ENCODE results near the gene CUL2.

The CUL2 gene

DNA sequence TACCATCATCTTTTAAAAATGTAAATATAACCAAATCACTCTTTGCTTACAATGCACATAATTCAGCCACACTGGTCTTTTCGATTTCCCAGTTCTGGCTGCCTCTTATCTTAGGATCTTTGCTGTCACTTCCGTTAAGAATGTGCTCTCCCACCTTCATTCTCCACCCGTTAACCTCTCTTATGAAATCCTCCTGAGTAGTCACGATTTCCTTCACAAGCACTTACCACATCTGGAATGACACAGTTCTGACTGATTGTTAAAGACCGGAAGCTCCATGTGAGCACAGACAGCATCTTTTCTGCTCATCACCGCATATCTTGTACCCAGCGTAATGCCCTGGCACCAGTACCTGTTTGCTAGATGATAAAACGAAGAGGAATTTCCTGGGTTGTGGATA lies 84.3 kb downstream of the CUL2 start:
- H3K36me3 ChIP-seq: no peaks in the 10 kb centered on the region
- H3K4me3 ChIP-seq (ENCODE audit: low read depth, low read length): no peak overlapping the region
- TF ChIP-seq, protein P1, sequence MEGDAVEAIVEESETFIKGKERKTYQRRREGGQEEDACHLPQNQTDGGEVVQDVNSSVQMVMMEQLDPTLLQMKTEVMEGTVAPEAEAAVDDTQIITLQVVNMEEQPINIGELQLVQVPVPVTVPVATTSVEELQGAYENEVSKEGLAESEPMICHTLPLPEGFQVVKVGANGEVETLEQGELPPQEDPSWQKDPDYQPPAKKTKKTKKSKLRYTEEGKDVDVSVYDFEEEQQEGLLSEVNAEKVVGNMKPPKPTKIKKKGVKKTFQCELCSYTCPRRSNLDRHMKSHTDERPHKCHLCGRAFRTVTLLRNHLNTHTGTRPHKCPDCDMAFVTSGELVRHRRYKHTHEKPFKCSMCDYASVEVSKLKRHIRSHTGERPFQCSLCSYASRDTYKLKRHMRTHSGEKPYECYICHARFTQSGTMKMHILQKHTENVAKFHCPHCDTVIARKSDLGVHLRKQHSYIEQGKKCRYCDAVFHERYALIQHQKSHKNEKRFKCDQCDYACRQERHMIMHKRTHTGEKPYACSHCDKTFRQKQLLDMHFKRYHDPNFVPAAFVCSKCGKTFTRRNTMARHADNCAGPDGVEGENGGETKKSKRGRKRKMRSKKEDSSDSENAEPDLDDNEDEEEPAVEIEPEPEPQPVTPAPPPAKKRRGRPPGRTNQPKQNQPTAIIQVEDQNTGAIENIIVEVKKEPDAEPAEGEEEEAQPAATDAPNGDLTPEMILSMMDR (IDR thresholded peaks at IDR 0.05; ENCODE audit: low read depth, low read length): no peak
- H3K27me3 ChIP-seq (ENCODE audit: insufficient read depth, low read depth, severe bottlenecking): no peaks in the 10 kb centered on the region
- H3K27ac ChIP-seq: no peak overlapping the region
- H3K9me3 ChIP-seq (ENCODE audit: severe bottlenecking): no peaks in the 10 kb centered on the region
- DNase-seq: no peak

DNA sequence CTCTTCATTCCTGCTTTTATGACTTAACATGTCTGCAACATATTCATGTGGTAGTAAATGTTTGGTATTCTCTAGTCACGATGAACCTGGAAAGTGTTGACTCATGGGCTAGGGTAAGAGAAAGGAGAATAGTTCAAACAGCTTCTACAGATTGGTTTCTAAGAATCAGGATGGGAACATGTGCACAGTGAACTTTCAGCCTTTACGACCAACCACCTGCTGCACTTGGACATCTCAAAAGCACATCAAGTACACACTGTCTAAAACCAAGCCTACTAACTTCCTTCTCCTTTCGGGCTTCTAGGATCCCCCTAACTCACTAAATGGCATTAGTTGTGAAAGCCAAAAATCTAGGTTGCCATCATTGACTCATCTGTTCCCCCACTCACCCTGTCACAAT lies 85.5 kb downstream of the CUL2 start:
- Histone ChIP-seq H3K27ac (no peak overlapping the region), H3K36me3 (no peaks in the 10 kb centered on the region), H3K27me3 (ENCODE audit: insufficient read depth, low read depth, severe bottlenecking) (no peaks in the 10 kb centered on the region), H3K4me3 (ENCODE audit: low read depth, low read length) (no peak overlapping the region), H3K9me3 (ENCODE audit: severe bottlenecking) (no peaks in the 10 kb centered on the region)
- TF ChIP-seq, protein P1 (IDR thresholded peaks at IDR 0.05; ENCODE audit: low read depth, low read length): no peak
- no peak for DNase-seq

DNA sequence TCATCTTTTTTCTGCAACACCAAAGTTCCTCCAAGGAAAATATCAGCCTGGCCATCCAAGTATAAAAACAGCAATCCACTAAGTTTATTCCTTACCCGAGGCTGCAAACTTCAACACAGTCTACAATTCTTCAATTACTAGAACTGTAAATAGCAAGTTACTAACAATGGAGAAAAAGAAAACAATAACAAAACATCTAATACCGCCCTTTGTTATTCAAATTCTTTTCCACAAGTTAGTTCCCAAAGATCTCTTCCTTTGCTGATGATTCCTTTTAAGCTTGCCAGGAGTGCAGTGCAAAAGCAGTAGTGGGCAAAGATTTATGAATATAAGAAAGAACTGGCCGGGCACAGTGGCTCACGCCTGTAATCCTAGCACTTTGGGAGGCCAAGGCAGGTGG lies 86.2 kb downstream of the CUL2 start:
- Histone ChIP-seq H3K4me3 (ENCODE audit: low read depth, low read length) (no peak overlapping the region), H3K27me3 (ENCODE audit: insufficient read depth, low read depth, severe bottlenecking) (no peaks in the 10 kb centered on the region), H3K36me3 (no peaks in the 10 kb centered on the region), H3K9me3 (ENCODE audit: severe bottlenecking) (no peaks in the 10 kb centered on the region), H3K27ac (no peak overlapping the region)
- TF ChIP-seq, protein P1 (IDR thresholded peaks at IDR 0.05; ENCODE audit: low read depth, low read length): no peak
- DNase-seq: no peak

DNA sequence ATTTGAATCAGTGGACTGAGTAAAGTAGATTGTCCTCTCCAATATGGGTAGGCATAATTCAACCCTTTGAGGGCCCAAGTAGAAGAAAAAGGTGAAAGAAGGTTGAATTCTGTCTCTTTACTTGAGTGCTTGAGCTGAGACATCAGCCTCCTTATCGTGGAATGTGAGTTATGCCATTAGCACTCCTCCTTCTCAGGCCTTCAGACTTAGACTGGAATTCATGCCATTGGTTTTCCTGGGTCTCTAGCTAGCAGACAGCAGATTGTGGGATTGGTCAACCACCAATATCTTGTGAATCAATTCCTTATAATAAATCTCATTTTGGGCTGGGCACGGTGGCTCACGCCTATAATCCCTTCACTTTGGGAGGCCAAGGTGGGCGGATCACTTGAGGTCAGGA lies 89.2 kb downstream of the CUL2 start:
- H3K27ac ChIP-seq: no peak overlapping the region
- DNase-seq: no peak
- no peaks in the 10 kb centered on the region for H3K36me3 ChIP-seq
- TF ChIP-seq, protein P1 (IDR thresholded peaks at IDR 0.05; ENCODE audit: low read depth, low read length): no peak
- H3K27me3 ChIP-seq (ENCODE audit: insufficient read depth, low read depth, severe bottlenecking): no peaks in the 10 kb centered on the region
- H3K4me3 ChIP-seq (ENCODE audit: low read depth, low read length): no peak overlapping the region
- no peaks in the 10 kb centered on the region for H3K9me3 ChIP-seq (ENCODE audit: severe bottlenecking)

DNA sequence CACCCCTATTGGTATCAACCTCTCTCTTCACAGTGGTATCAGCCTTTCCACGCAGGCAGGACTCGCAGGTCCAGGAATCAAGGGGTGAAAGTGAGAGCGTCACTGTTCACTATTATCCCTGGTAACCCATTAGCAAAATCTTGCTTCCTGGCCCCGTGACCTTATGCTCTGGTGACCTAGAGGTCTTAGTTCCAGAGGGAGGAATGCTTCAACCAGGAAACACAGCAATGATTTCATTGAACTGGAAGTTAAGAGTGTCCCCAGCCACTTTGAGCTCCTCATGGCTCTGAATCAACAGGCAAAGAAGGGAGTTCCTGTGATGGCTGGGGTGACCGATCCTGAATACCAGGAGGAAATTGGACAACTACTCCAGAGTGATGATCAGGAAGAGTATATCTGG lies 90.6 kb downstream of the CUL2 start:
- no peak for DNase-seq
- Histone ChIP-seq H3K36me3 (no peaks in the 10 kb centered on the region), H3K27me3 (ENCODE audit: insufficient read depth, low read depth, severe bottlenecking) (no peaks in the 10 kb centered on the region), H3K27ac (no peak overlapping the region), H3K4me3 (ENCODE audit: low read depth, low read length) (no peak overlapping the region), H3K9me3 (ENCODE audit: severe bottlenecking) (no peaks in the 10 kb centered on the region)
- TF ChIP-seq, protein P1 (IDR thresholded peaks at IDR 0.05; ENCODE audit: low read depth, low read length): no peak

DNA sequence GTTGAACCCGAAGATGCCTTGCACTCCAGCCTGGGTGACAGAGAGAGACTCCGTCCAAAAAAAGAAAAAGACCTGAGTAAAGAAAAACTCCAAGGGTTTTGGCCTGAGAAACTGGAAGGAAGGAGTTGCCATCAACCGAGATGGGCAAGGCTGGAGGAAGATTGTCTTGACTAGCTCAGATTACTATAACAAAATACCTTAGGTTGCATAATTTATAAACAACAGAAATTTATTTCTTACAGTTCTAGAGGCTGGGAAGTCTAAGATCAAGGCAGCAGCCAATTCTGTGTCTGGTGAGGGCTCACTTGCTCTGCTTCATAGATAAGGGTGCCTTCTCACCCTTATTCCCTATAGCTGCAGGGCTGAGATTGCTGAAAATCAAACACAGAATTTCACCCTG lies 91.2 kb downstream of the CUL2 start:
- H3K4me3 ChIP-seq (ENCODE audit: low read depth, low read length): no peak overlapping the region
- no peaks in the 10 kb centered on the region for H3K27me3 ChIP-seq (ENCODE audit: insufficient read depth, low read depth, severe bottlenecking)
- H3K27ac ChIP-seq: no peak overlapping the region
- TF ChIP-seq, protein P1 (IDR thresholded peaks at IDR 0.05; ENCODE audit: low read depth, low read length): no peak
- H3K9me3 ChIP-seq (ENCODE audit: severe bottlenecking): no peaks in the 10 kb centered on the region
- no peak for DNase-seq
- no peaks in the 10 kb centered on the region for H3K36me3 ChIP-seq

Data from WERI-Rb-1 (cell line).